Measurements from ENCODE around the gene ZNF525.
A peak's percentile ranks its signal among the peaks of the same experiment; 100 is the strongest.
"Not testable (repeated sequence)": the region's sequence is repeated elsewhere in the genome, so short reads cannot be mapped to it uniquely, and the experiment has no call there.

ZNF525 gene

GRCh38 chr19:53395840-53396524 is 30.5 kb downstream of the ZNF525 start:
- not testable (repeated sequence) for DNase-seq (ENCODE audit: low read depth in 2 of 2)

- no peak for DNase-seq (ENCODE audit: low read depth in 2 of 2)
Observed at GRCh38 chr19:53396525-53396868, 31.0 kb downstream of the ZNF525 start.

- not testable (repeated sequence) for DNase-seq (ENCODE audit: low read depth in 2 of 2)
Observed at GRCh38 chr19:53397918-53398317, 32.4 kb downstream of the ZNF525 start.

- DNase-seq (ENCODE audit: low read depth in 2 of 2) = no peak
Observed at GRCh38 chr19:53409505-53410204, 44.1 kb downstream of the ZNF525 start.

GRCh38 chr19:53420520-53421315 is 55.2 kb downstream of the ZNF525 start:
- DNase-seq (ENCODE audit: low read depth in 2 of 2) = not testable (repeated sequence)

- DNase-seq (ENCODE audit: low read depth in 2 of 2) = no peak
Observed at GRCh38 chr19:53422551-53422950, 57.0 kb downstream of the ZNF525 start.

- DNase-seq (ENCODE audit: low read depth in 2 of 2) = not testable (repeated sequence)
Observed at GRCh38 chr19:53423074-53423473, 57.6 kb downstream of the ZNF525 start.

GRCh38 chr19:53423680-53424079 is 58.2 kb downstream of the ZNF525 start:
- not testable (repeated sequence) for DNase-seq (ENCODE audit: low read depth in 2 of 2)

- DNase-seq (ENCODE audit: low read depth in 2 of 2) = peak; percentile 47 to 68
Observed at GRCh38 chr19:53424968-53425597, 59.6 kb downstream of the ZNF525 start.

- DNase-seq (ENCODE audit: low read depth in 2 of 2) = peak; percentile 95 to 98
Observed at GRCh38 chr19:53431399-53432087, 66.0 kb downstream of the ZNF525 start, which contains the start of gene ZNF761. Gene ZNF761, plus strand, starts transcription at chr19:53431984. Its CDS starts 15,285 bp downstream, at chr19:53447269.

GRCh38 chr19:53432088-53432661 is 66.7 kb downstream of the ZNF525 start:
- DNase-seq (ENCODE audit: low read depth in 2 of 2) = peak; percentile 2 to 5
